Measurements from ENCODE around the gene YAE1. TPM values are rescaled to one million over a fixed set of nuclear protein-coding genes. Genes with fewer than 3 reads are reported as not detected.

The YAE1 gene
- total and polyA plus RNA-seq, 5 experiments from 2014 or later = 10.9 to 37.6 (median 20.6) TPM

GRCh38 chr7:39613577-39613976, 47.4 kb downstream of the YAE1 start:
- DNase-seq = no peak
- Mint-ChIP-seq H3K4me3 (no peak overlapping the region), H3K27me3 (peaks cover 7 to 33% (median 17%) of the 10 kb centered on the region in 5 donors), H3K4me1 (peaks cover 10 to 16% (median 12%) of the 10 kb centered on the region in 4 donors), H3K36me3 (no peaks in the 10 kb centered on the region), H3K27ac (no peak overlapping the region), H3K9me3 (no peaks in the 10 kb centered on the region)
- ATAC-seq = no peak
- POLR2A ChIA-PET = interaction anchor here (0.6 to 1.3 kb wide), 2 partner anchors 9 to 14 kb away, joined by 4 to 5 read pairs; partner anchors contain the start of gene RALA

DNA sequence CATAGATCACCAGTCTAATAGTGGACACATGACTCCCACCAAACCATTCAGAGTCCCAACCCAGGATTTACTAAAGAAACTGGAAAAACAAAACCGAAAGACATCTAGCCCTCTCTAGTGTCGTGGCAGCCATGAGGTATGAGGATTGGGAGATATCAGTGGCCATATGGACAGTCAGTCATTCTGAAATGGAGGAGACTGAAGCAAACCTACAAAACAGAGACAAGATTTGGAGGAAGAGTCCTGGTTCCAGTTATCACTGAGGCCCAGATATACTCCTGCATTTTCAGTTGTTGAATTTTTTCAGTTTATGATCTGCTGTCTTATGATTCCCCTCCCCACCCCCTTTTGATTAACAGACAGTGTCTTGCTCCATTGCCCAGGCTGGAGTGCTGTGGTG, 48.1 kb downstream of the YAE1 start:
- no peaks in the 10 kb centered on the region for H3K9me3 Mint-ChIP-seq
- peaks cover 5 to 9% (median 6%) of the 10 kb centered on the region in 4 donors for H3K4me1 Mint-ChIP-seq
- no peak overlapping the region for H3K4me3 Mint-ChIP-seq
- DNase-seq (no peak), ATAC-seq (no peak)
- no peaks in the 10 kb centered on the region for H3K36me3 Mint-ChIP-seq
- peaks cover 6 to 27% (median 15%) of the 10 kb centered on the region in 5 donors for H3K27me3 Mint-ChIP-seq
- H3K27ac Mint-ChIP-seq = peak overlapping the region in 1 of 10 donors; percentile 8
- POLR2A ChIA-PET = interaction anchor here (0.6 to 1.3 kb wide), 3 partner anchors 9 to 119 kb away, joined by 3 to 4 read pairs (median 4); partner anchors contain the start of gene RALA

- no peak overlapping the region for H3K27ac Mint-ChIP-seq
- POLR2A ChIA-PET = no interaction called here
- no peak overlapping the region for H3K4me3 Mint-ChIP-seq
- H3K9me3 Mint-ChIP-seq = no peaks in the 10 kb centered on the region
- H3K36me3 Mint-ChIP-seq = no peaks in the 10 kb centered on the region
- H3K4me1 Mint-ChIP-seq = peaks cover 0 to 1% (median 0%) of the 10 kb centered on the region in 4 donors
- DNase-seq (no peak), ATAC-seq (no peak)
- peaks cover 4 to 16% (median 10%) of the 10 kb centered on the region in 5 donors for H3K27me3 Mint-ChIP-seq
Measured at GRCh38 chr7:39615350-39615975, 49.3 kb downstream of the YAE1 start.

GRCh38 chr7:39616138-39616537, 49.9 kb downstream of the YAE1 start:
- ATAC-seq = no peak
- Mint-ChIP-seq H3K4me1 (peaks cover 0 to 1% (median 0%) of the 10 kb centered on the region in 4 donors), H3K4me3 (no peak overlapping the region), H3K9me3 (no peaks in the 10 kb centered on the region), H3K27me3 (peaks cover 3 to 11% (median 5%) of the 10 kb centered on the region in 5 donors), H3K27ac (no peak overlapping the region), H3K36me3 (no peaks in the 10 kb centered on the region)
- no peak for DNase-seq
- POLR2A ChIA-PET = no interaction called here

DNA sequence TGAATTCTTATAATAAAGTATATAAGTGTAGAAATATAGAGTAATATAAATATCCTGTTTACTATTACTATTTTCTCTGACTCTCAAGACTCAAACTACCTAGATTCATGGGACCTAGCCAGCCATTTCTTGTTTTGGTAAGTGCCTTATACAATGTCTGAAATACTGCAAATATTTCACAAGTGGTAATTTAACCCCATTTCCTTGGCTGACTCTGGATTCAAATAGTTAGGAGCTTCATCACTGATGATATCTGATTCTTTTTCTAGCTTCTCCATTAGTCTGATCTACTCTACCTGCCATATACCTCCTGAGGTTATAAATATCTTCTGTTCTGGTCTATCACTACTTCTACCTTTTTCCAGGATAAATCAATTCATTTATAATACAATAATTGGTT, 50.8 kb downstream of the YAE1 start:
- Mint-ChIP-seq H3K9me3 (no peaks in the 10 kb centered on the region), H3K36me3 (no peaks in the 10 kb centered on the region), H3K27ac (no peak overlapping the region), H3K4me3 (no peak overlapping the region), H3K27me3 (peaks cover 1 to 10% (median 5%) of the 10 kb centered on the region in 5 donors), H3K4me1 (peaks cover 3 to 4% (median 3%) of the 10 kb centered on the region in 4 donors)
- no peak for ATAC-seq
- no peak for DNase-seq
- POLR2A ChIA-PET = no interaction called here

DNA sequence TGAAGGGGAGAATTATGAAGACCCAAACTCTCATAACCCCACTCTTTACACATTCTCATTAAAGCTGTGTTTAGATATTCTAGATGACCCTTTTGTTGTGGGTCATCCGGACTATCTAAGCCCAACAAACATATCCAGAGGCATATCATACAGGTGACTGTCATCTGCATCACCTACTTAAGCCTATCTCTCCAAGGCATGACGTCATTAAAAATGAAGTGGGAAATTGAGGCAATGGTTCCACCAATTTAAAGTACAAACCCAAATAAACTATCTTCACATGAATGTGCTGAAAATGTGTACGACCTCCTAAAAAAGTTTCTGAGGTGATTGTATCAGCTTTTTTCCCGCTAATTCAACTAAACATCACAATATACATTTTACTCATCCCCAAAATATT, 52.7 kb downstream of the YAE1 start:
- ATAC-seq (no peak), DNase-seq (no peak)
- no peaks in the 10 kb centered on the region for H3K36me3 Mint-ChIP-seq
- no peak overlapping the region for H3K27ac Mint-ChIP-seq
- H3K9me3 Mint-ChIP-seq = no peaks in the 10 kb centered on the region
- peaks cover 9 to 13% (median 11%) of the 10 kb centered on the region in 4 donors for H3K4me1 Mint-ChIP-seq
- peaks cover 0 to 3% (median 0%) of the 10 kb centered on the region in 5 donors for H3K27me3 Mint-ChIP-seq
- POLR2A ChIA-PET = no interaction called here
- no peak overlapping the region for H3K4me3 Mint-ChIP-seq

- H3K4me1 Mint-ChIP-seq = peaks cover 17 to 28% (median 26%) of the 10 kb centered on the region in 4 donors
- peaks cover 0 to 3% (median 0%) of the 10 kb centered on the region in 5 donors for H3K27me3 Mint-ChIP-seq
- no peak overlapping the region for H3K4me3 Mint-ChIP-seq
- no peaks in the 10 kb centered on the region for H3K36me3 Mint-ChIP-seq
- H3K27ac Mint-ChIP-seq = peak overlapping the region in 2 of 10 donors; percentile 3 to 48
- H3K9me3 Mint-ChIP-seq = no peaks in the 10 kb centered on the region
- DNase-seq = no peak
- no peak for ATAC-seq
- POLR2A ChIA-PET = interaction anchor here (3.6 to 5.0 kb wide), 2 partner anchors 11 to 114 kb away, joined by 17 to 38 read pairs; no protein-coding TSS in a partner anchor
Measured at GRCh38 chr7:39620486-39620885, 54.3 kb downstream of the YAE1 start.

DNA sequence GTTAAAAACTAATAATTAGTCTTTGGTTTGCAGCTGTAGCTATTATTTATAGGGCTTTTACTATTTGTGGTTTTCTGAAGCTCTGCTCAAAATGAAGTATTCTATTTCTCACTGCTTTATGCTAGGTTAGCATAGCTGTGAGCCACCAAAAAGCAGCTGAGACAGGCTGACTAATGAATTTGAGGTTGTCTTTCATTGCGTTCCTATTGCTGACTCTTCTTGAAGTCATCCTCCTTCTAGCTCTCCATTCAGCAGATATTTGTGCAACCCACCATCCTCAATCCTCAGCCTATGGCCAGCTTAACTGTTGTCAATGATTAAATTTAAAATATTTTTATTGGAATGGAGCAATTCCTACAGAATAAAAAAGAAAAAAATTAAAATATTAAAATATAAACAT, 55.1 kb downstream of the YAE1 start:
- Mint-ChIP-seq H3K4me1 (peaks cover 19 to 36% (median 33%) of the 10 kb centered on the region in 4 donors), H3K4me3 (no peak overlapping the region), H3K9me3 (no peaks in the 10 kb centered on the region), H3K36me3 (peaks cover 0 to under 1% (median 0%) of the 10 kb centered on the region in 3 donors), H3K27me3 (no peaks in the 10 kb centered on the region), H3K27ac (peak overlapping the region in 2 of 10 donors; percentile 6 to 89)
- DNase-seq (no peak), ATAC-seq (no peak)
- POLR2A ChIA-PET = interaction anchor here (3.6 to 5.0 kb wide), 2 partner anchors 12 to 113 kb away, joined by 17 to 38 read pairs; no protein-coding TSS in a partner anchor

- no peaks in the 10 kb centered on the region for H3K27me3 Mint-ChIP-seq
- peaks cover 24 to 43% (median 40%) of the 10 kb centered on the region in 4 donors for H3K4me1 Mint-ChIP-seq
- peak overlapping the region; percentile 87 to 96 (median 88) for H3K4me3 Mint-ChIP-seq
- POLR2A ChIA-PET = interaction anchor here (0.5 to 5.0 kb wide), 8 partner anchors 10 to 1298 kb away, joined by 3 to 38 read pairs (median 6); no protein-coding TSS in a partner anchor
- ATAC-seq (no peak), DNase-seq (no peak)
- H3K9me3 Mint-ChIP-seq = no peaks in the 10 kb centered on the region
- peak overlapping the region; percentile 89 to 97 (median 95) for H3K27ac Mint-ChIP-seq
- H3K36me3 Mint-ChIP-seq = peaks cover 0 to 5% (median 0%) of the 10 kb centered on the region in 3 donors
Measured at GRCh38 chr7:39621784-39622411, 55.7 kb downstream of the YAE1 start.

Other genes with a start within 250 kb of the YAE1 start
- 10 to 100 TPM; 39.7 to 44.9 TPM for gene RALA, start 57.2 kb downstream of the YAE1 start, total RNA-seq
- 10 to 100 TPM; 46.6 to 55.1 (median 48.2) TPM for gene RALA, start 57.2 kb downstream of the YAE1 start, polyA plus RNA-seq

All from naive thymus-derived CD8-positive, alpha-beta T cell (primary cell).